Adrenal gland (tissue), 12 donors: ENCODE measurements around the gene COX7A2. TPM values are rescaled to one million over a fixed set of nuclear protein-coding genes. Genes with fewer than 3 reads are reported as not detected.

ENCODE experiments used
- DNase-seq, 7 donors: peaks; one replicate each; pipeline ENCODE4 v3.0.0-alpha.2; 2019 to 2020
- H3K27ac ChIP-seq, 5 donors: fragments of 200-600 bp; sonication (generic) in 4 of 5; 1 replicate in 3 of 5; 2 replicates in 2 of 5; pipeline versions ENCODE4 v1.5.1 to v1.8.0; 2016 to 2020; ENCODE audit warnings: mild to moderate bottlenecking in 1 of 5
- H3K27me3 ChIP-seq: fragments of 200-600 bp; 2 replicates; pipeline ENCODE4 v1.8.0; 2021
- H3K36me3 ChIP-seq, 2 donors: fragments of 200-600 bp; replicated peaks in 1 of 2; 1 replicate in 1 of 2; 2 replicates in 1 of 2; pipeline versions ENCODE4 v1.5.1 to v1.8.0; 2018 to 2022
- H3K4me1 ChIP-seq, 2 donors: fragments of 200-600 bp; replicated peaks in 1 of 2; 1 replicate in 1 of 2; 2 replicates in 1 of 2; pipeline versions ENCODE4 v1.5.1 to v1.8.0; 2018 to 2021
- H3K4me3 ChIP-seq, 4 donors: fragments of 200-600 bp; sonication (generic) in 3 of 4; one replicate each; pipeline ENCODE4 v1.5.1; 2016 to 2018
- H3K9me3 ChIP-seq, 3 donors: fragments of 200-600 bp; sonication (generic) in 1 of 3; replicated peaks in 1 of 3; 1 replicate in 2 of 3; 2 replicates in 1 of 3; pipeline versions ENCODE4 v1.5.1 to v1.8.0; 2016 to 2021
- POLR2A ChIP-seq, 2 donors: fragments of 450-650 bp; IDR thresholded peaks; one replicate each; pipeline ENCODE4 v1.6.1; 2017; ENCODE audit warnings: antibody characterized with exemption in 2 of 2, mild to moderate bottlenecking in 2 of 2, moderate library complexity in 1 of 2
- WGBS, 4 donors: extraction: QIAGEN DNeasy Blood & Tissue Kit in 2 of 4; methylation state at CpG; one replicate each; pipeline versions ENCODE4 v1.1.5 to v1.1.7; 2013 to 2017; 5-methylcytosine and 5-hydroxymethylcytosine counted together
- intact Hi-C, 2 donors: fragments of 100-400 bp; cut with DNase I; formaldehyde crosslinking; loops; one replicate each; pipeline versions ENCODE4 v1.14.1 to v1.15.0; 2022 to 2023
- polyA plus RNA-seq, 3 donors: library from polyadenylated mRNA; stranded (reverse); fragments of 200-250 nt in 2 of 3; fragments of 350-450 nt in 1 of 3; fragmentation: Illumina TruSeq in 1 of 3; extraction: RNeasy Lipid Tissue Mini Kit (QIAGEN cat#74804) in 1 of 3; gene quantifications; one replicate each; pipeline ENCODE4 v1.2.3, GENCODE V29; 2013 to 2014
- total RNA-seq, 9 donors: library from RNA; depleted of rRNA in 4 of 9; stranded (reverse); fragments of >200 nt in 4 of 9; fragments of 120-200 nt in 1 of 9; fragmentation: NEBNext Ultra II Directional in 1 of 9; extraction: Animal tissue kit (Norgen Biotek cat#: 25700) in 1 of 9; gene quantifications; one replicate each; pipeline versions ENCODE4 v1.1.0 to v1.2.4, GENCODE V29; 2013 to 2023
- TF ChIP-seq, protein P1 (sequence below), 6 experiments: fragments of 450-650 bp in 4 of 6; fragments of 200-600 bp in 2 of 6; sonication (generic) in 1 of 6; IDR thresholded peaks; 1 replicate in 5 of 6; 2 replicates in 1 of 6; pipeline versions ENCODE4 v1.5.1 to v1.8.0; 2016 to 2021; ENCODE audit warnings: antibody characterized with exemption in 6 of 6, mild to moderate bottlenecking in 2 of 6, moderate library complexity in 1 of 6
- donor health status: healthy with polysubstance abuse.
- donor health status: Bipolar disorder and iron deficiency.
- donor health status: DM: yes; HTN: yes; CAD: no.
- donor health status: DM: no; HTN: no; CAD: no.
- donor health status: DM: no; HTN: no; CAD: no.
- donor health status: DM: yes; HTN: yes; CAD: no.

COX7A2 gene
- total and polyA plus RNA-seq, 12 donors: 150 to 675 (median 336) TPM

GRCh38 chr6:75291331-75291730 lies 47.7 kb upstream of the COX7A2 start:
- Histone ChIP-seq H3K27ac (peak overlapping the region in 1 of 5 donors; percentile 1), H3K27me3 (no peaks in the 10 kb centered on the region), H3K4me1 (no peaks in the 10 kb centered on the region), H3K9me3 (no peaks in the 10 kb centered on the region), H3K36me3 (no peaks in the 10 kb centered on the region), H3K4me3 (no peak overlapping the region)
- DNase-seq: no peak
- TF ChIP-seq, protein P1, sequence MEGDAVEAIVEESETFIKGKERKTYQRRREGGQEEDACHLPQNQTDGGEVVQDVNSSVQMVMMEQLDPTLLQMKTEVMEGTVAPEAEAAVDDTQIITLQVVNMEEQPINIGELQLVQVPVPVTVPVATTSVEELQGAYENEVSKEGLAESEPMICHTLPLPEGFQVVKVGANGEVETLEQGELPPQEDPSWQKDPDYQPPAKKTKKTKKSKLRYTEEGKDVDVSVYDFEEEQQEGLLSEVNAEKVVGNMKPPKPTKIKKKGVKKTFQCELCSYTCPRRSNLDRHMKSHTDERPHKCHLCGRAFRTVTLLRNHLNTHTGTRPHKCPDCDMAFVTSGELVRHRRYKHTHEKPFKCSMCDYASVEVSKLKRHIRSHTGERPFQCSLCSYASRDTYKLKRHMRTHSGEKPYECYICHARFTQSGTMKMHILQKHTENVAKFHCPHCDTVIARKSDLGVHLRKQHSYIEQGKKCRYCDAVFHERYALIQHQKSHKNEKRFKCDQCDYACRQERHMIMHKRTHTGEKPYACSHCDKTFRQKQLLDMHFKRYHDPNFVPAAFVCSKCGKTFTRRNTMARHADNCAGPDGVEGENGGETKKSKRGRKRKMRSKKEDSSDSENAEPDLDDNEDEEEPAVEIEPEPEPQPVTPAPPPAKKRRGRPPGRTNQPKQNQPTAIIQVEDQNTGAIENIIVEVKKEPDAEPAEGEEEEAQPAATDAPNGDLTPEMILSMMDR (IDR thresholded peaks at IDR 0.05): no peak
- TF ChIP-seq POLR2A (IDR thresholded peaks at IDR 0.05): no peak
- 79 to 89% (median 82%) methylated on average over 2 of the region's 2 CpGs for WGBS, 4 donors
- intact Hi-C loops: loop anchor here in 1 of 2 donors (10.0 kb wide), 1 partner anchor 233 kb away; no protein-coding TSS in a partner anchor

DNA sequence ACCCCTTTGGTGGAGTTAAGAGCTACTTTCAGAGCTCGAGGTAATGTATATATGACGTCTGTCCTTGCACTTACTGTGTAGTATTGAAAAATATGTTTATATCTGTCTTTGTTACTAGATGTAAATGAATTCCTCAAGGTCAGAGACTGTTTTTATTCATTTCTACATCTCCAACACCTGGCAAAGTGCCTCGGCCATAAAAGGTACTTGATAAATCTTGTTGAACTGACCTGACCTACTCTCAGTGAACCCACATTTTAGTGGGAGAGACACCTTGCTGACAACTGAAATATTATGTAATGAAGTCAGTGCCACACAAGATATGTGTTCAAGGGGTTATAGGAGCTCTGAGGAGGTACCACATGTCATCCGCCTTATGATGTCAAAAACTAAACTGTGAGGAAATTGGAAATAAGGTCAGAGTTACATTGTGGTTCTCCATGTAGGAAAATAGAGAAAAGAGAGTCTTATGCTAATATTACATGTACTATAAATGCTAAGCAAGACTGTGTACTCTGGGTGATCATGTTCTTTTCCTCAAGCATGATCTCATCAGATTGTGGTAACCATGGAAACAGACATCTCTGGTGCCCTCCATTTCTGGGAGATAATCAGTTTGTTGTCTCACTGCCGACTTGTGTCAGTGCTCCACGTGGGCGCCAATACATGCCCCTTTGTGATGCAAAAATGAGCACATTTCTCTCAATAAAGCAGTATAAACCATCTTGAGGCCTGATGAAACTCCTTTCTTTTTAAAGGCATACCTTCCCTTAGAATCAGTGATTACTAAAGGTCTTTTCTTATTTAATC lies 46.7 kb upstream of the COX7A2 start:
- 66 to 73% (median 72%) methylated on average over 7 of the region's 7 CpGs for WGBS, 4 donors

GRCh38 chr6:75288023-75288422 lies 44.4 kb upstream of the COX7A2 start:
- no peak overlapping the region for H3K4me3 ChIP-seq
- H3K36me3 ChIP-seq: no peaks in the 10 kb centered on the region
- intact Hi-C loops: no loop called here
- WGBS, 4 donors: 93 to 97% (median 96%) methylated on average over 1 of the region's 1 CpG
- TF ChIP-seq POLR2A (IDR thresholded peaks at IDR 0.05): no peak
- TF ChIP-seq, protein P1 (IDR thresholded peaks at IDR 0.05): no peak
- H3K9me3 ChIP-seq: no peaks in the 10 kb centered on the region
- no peak overlapping the region for H3K27ac ChIP-seq
- H3K27me3 ChIP-seq: no peaks in the 10 kb centered on the region
- DNase-seq: no peak
- peaks cover under 1 to 16% of the 10 kb centered on the region in 2 donors for H3K4me1 ChIP-seq

More for the DNA sequence above, 46.7 kb upstream of the COX7A2 start:
- no peaks in the 10 kb centered on the region for H3K9me3 ChIP-seq
- no peak overlapping the region for H3K4me3 ChIP-seq
- H3K27ac ChIP-seq: peak overlapping the region in 1 of 5 donors; percentile 15
- peak in 1 of 7 donors; percentile 61 for DNase-seq
- intact Hi-C loops: loop anchor here in 1 of 2 donors (10.0 kb wide), 1 partner anchor 234 kb away; no protein-coding TSS in a partner anchor
- H3K36me3 ChIP-seq: no peaks in the 10 kb centered on the region
- no peaks in the 10 kb centered on the region for H3K27me3 ChIP-seq
- H3K4me1 ChIP-seq: peaks cover 0 to 8% of the 10 kb centered on the region in 2 donors
- TF ChIP-seq, protein P1 (IDR thresholded peaks at IDR 0.05): no peak
- TF ChIP-seq POLR2A (IDR thresholded peaks at IDR 0.05): no peak

GRCh38 chr6:75287424-75287823 lies 43.8 kb upstream of the COX7A2 start:
- intact Hi-C loops: no loop called here
- H3K4me1 ChIP-seq: peaks cover 6 to 22% of the 10 kb centered on the region in 2 donors
- no peak for TF ChIP-seq POLR2A (IDR thresholded peaks at IDR 0.05)
- TF ChIP-seq, protein P1 (IDR thresholded peaks at IDR 0.05): no peak
- WGBS, 4 donors: 73 to 92% (median 83%) methylated on average over 1 of the region's 1 CpG
- no peak overlapping the region for H3K27ac ChIP-seq
- DNase-seq: no peak
- no peaks in the 10 kb centered on the region for H3K36me3 ChIP-seq
- no peaks in the 10 kb centered on the region for H3K27me3 ChIP-seq
- no peak overlapping the region for H3K4me3 ChIP-seq
- no peaks in the 10 kb centered on the region for H3K9me3 ChIP-seq
